ENCODE measurements around the gene ELL3.

Gene ELL3

DNA sequence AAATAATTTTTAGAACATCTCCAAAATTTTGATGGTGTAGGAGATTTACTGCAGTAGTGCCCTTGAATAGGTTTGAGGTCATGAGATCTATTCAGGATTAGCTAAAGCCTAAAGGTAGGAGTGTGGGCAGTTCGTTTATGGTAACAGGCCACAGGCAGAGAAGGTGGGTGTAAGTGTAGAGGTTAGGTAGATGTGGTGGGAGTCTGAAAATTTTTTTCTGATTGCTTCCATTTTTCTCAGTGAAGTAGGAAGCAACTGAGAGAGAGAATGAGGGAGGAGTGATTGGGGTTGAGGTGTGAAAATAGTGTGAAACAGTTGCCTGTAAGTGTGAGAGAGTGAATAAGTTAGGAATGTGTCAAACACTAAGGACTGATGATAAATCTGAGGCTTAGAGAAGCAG lies 2.2 kb upstream of the ELL3 start:
- H3K27ac ChIP-seq: no peak overlapping the region
- TF ChIP-seq ZFX (IDR thresholded peaks at IDR 0.05; ENCODE audit: borderline replicate concordance) (no peak), CTCF (IDR thresholded peaks at IDR 0.05) (no peak)

DNA sequence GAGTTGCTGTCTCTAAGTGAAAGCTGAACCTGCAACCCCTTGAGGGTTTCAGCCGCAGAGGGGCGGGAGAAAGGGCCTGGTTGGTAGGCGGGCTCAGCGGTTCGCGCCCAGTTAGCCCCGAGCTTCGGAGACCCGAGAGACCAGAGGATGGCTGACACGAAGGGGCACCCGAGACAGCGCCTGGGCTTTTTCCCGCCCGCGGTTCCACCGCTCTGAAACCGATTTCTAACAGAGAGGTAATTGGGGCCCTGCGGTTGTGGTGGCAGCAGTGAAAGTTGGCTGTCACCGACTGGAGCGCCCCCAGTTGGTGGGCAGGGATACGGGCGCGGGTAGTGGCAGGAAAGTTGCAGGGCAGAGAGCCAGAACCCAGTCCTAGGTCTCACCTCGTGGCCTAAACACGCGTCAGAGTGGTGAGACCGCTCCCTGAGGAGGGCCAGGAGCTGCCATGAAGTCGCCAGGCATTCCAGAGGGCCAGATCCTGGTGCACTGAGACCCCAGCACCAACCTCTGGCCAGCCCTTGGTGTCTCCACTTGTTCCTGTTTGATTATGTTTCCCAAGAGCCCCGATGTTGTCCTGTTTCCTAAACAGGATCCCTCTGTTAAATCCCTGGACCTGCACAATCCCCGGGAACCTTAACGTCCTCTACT lies 625 bp upstream of the ELL3 start:
- TF ChIP-seq CTCF (IDR thresholded peaks at IDR 0.05): peak; percentile 92
- no peak for TF ChIP-seq ZFX (IDR thresholded peaks at IDR 0.05; ENCODE audit: borderline replicate concordance)
- peak overlapping the region; percentile 92 for H3K27ac ChIP-seq

GRCh38 chr15:43776101-43776717 lies 557 bp downstream of the ELL3 start:
- H3K27ac ChIP-seq: peak overlapping the region; percentile 92

GRCh38 chr15:43775411-43775965 lies 1.3 kb downstream of the ELL3 start:
- TF ChIP-seq CTCF (IDR thresholded peaks at IDR 0.05): peak; percentile 84
- TF ChIP-seq ZFX (IDR thresholded peaks at IDR 0.05; ENCODE audit: borderline replicate concordance): no peak
- peak overlapping the region; percentile 92 for H3K27ac ChIP-seq

More at GRCh38 chr15:43776101-43776717, 557 bp downstream of the ELL3 start:
- TF ChIP-seq ZFX (IDR thresholded peaks at IDR 0.05; ENCODE audit: borderline replicate concordance) (no peak), CTCF (IDR thresholded peaks at IDR 0.05) (no peak)

DNA sequence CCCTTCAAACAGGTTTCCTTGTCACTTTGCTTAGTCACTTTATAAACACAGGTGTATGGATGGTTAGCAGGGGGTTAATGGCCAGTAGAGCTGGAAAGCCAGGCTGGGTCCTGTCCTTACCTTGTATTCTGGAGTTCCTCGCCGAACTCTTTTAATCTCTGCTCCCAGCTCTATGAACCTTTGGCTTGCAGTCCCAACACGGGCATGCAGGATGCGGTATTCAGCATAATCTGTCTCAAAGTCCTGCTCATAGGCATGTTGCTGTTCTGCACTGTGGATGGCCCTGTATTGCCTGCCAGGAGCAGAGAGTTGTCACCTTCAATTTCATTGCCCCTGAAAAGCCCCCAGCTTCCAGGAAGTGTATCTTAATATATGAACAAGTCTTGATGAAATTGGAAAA lies 2.7 kb downstream of the ELL3 start:
- peak overlapping the region; percentile 92 for H3K27ac ChIP-seq

DNA sequence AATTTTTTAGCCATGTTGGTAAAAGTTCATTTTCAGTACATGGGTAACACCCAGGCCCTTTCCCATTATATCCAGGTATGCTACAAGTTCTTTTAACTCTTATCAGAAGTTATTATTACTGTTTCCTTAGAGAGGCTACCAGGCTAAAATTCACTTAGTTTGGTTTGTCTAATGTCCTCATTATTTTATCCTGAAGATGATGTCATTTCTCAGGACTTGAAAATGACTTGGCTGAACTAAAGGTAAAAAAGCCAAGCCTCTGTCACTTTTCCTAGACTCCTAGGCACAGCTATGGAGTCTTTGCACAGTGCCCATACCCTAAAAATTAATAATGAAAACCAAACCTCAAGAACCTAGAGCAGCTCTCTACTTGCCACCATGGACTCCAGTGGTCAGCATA lies 4.1 kb downstream of the ELL3 start:
- no peak for TF ChIP-seq CTCF (IDR thresholded peaks at IDR 0.05)
- H3K27ac ChIP-seq: peak overlapping the region; percentile 92

More for the DNA sequence above, 2.7 kb downstream of the ELL3 start:
- TF ChIP-seq ZFX (IDR thresholded peaks at IDR 0.05; ENCODE audit: borderline replicate concordance) (no peak), CTCF (IDR thresholded peaks at IDR 0.05) (no peak)

DNA sequence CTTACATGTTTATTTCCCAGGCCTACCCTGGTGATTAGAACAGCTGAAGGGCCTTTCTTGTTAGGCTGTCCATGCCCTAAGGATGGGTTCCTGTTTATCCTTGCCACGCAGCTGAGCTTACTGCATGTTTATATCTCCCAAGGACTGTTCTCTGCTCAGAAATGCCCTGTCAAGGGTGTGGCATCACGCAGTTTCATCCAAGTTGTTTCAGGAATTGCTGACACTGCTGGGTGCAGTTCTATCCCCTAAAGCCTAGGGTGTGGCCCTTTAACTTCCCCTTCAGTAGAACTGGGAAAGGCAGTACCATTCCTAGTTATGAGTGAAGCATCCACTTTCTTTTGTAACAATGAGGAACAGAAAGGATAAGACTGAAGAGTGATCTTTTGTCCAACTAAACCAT lies 5.0 kb downstream of the ELL3 start:
- peak overlapping the region; percentile 92 for H3K27ac ChIP-seq
- no peak for TF ChIP-seq CTCF (IDR thresholded peaks at IDR 0.05)
